HL-60/S4 treated with retinoic acid at 250 ng/mL for 4 days and 3 days (cell line): ENCODE measurements around the gene DPP3.
"Not testable (repeated sequence)": the region's sequence is repeated elsewhere in the genome, so short reads cannot be mapped to it uniquely, and the experiment has no call there.

Experiments used
- in situ Hi-C: fragments of 300-500 bp; cut with MboI; formaldehyde crosslinking; loops from 2 replicates; pipeline ENCODE4 v1.7.0; 2022; ENCODE audit warnings: low sequenced_read_pairs

The DPP3 gene

GRCh38 chr11:66529655-66530054, 49.4 kb downstream of the DPP3 start:
- in situ Hi-C loops, result no loop called here

- in situ Hi-C loops, result no loop called here
Observed at GRCh38 chr11:66530927-66531709, 50.9 kb downstream of the DPP3 start.

DNA sequence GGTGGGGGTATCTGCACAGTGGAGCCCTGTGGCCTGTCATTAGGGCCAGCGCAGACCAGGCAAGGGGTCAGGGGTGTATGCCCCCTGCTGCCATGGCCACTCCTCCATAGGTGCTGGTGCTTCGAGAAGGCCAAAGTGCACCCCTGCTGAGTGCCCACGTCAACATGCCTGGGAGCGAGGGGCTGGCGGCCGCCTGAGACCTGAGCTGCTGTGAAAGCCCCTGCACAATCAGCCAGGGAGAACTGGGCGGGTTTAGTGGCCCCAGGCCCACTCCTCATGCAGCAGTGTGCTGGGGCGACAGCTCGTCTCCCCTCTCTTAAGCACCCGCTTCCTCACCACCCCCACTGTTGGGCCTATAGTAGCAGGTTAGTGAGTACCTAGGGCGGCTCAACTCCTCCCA, 51.6 kb downstream of the DPP3 start:
- in situ Hi-C loops, result no loop called here

DNA sequence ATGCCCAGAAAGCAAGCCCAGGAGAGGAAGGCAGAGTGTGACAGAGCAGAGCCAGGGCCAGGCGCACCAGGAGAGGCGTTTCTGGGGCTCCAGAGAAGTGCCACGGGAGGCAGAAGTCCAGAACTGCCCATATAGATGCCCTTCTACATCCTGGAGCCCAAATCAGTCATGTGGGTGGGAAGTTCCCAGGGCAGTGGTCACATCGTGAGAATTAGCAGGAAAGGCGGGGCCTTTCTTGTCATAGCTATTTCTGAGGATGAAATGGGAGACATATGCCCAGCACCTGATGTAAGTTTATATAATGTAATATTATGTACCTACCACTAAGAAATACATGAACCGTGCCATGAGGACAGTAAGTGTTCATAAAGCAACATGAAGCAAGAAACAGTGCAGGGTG, 52.5 kb downstream of the DPP3 start:
- in situ Hi-C loops, result no loop called here

DNA sequence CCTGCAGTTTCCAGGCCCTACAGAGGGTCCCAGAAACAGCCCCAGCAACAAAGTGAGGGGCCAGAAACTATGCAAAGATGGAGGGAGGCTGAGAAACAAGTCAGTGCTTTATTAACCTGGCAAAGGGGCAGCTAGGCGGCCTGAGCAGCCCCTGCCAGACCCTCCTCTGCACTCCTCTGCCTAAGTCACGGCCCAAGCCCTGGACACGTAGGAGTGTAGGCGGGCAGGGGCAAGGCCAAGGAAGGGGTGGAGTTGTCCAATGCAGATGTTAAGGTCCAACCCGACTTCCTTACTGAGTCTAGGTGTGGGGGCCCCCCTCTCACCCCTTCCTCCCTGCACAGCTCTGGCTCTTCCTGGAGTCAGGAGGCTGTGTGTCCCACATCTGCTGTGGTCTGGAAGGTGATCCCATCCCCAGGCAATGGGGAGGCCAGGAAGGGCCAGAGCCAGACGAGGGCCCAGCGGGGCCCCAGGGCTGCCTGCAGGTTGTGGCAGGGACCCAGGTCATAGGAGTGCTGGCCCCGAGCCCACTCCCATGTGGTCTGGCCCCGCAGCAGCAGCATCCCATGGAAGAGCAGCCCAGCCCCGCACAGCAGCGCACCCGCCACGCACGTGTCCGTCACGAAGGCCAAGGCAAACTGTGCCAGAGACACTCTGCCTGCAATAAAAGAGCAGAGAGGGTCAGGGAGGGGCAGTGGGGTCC, 59.1 kb downstream of the DPP3 start:
- in situ Hi-C loops, result no loop called here

DNA sequence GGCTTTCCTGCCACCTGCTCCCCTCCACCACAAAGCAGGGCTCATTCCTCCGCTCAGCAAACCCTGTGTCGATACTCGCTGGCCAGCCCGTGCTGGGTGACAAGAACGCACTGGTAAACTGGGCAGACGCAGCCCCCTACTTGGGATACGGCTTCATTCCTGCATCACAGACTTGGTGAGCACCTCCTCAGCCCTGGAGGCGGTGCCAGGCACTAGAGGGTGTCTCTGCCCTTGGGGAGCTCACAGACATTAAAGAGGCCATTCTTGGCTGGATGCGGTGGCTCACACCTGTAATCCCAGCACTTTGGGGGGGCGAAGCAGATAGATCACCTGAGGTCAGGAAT, 59.6 kb downstream of the DPP3 start:
- in situ Hi-C loops, result no loop called here

GRCh38 chr11:66540598-66540997, 60.4 kb downstream of the DPP3 start:
- in situ Hi-C loops, result not testable (repeated sequence)

GRCh38 chr11:66541892-66542291, 61.7 kb downstream of the DPP3 start:
- in situ Hi-C loops, result no loop called here

DNA sequence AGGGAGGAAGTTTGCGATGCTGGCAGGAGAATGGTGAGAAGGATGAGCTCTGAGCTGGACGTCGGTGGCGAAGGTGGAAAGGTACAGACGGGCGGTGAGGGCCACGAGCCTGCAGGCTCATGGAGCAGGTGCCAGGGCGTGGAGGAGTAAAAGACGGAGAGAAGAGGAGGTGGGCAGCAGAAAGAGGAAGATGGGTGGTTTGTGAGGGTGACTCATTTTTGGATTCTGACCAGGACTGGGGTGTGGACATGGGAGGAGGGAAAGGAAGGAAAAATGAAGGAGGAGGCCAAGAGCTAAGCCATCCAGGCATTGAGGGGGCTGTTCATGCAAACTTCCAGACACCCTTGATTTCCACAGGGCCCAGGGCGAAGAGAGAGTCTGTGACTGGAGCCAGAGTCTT, 62.1 kb downstream of the DPP3 start:
- in situ Hi-C loops, result no loop called here

- in situ Hi-C loops, result no loop called here
Observed at GRCh38 chr11:66543263-66544107, 63.3 kb downstream of the DPP3 start.

GRCh38 chr11:66544952-66545351, 64.7 kb downstream of the DPP3 start:
- in situ Hi-C loops, result not testable (repeated sequence)

GRCh38 chr11:66545701-66546367, 65.6 kb downstream of the DPP3 start, which contains the start of gene ZDHHC24:
ZDHHC24 (minus strand) TSS chr11:66546048; CDS start chr11:66546003, 45 bp downstream.
- in situ Hi-C loops, result no loop called here

DNA sequence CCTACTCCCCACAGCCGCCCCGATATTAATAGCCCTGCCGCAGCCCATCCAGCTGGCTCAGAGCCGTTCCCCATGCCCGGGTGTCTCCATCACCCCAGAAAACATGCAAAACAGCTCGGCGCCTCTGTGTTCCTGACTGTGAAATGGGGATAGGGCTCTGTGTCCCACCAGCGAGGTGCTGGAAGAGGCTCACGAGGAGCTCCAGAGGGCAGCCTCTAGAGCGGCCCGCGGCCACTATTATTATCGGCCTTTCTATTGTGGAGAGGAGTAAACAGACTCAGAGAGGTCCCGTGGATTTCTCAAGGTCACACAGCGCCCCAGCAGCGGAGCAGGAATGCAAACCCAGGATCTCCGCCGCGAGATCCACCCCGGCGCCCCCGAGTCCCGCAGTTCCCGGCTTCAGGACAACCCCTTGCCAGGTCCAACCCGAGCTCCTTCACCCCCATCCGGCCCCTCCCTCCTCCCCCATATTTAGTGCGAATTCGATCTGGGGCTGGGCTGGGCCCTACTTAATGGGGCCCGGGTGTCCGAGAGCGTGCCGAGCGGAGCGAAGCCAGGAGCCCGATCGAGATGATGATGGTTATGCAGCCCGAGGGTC, 66.2 kb downstream of the DPP3 start, which contains the start of gene ACTN3:
ACTN3 (plus strand) TSS at position 536 of the 598 bp plus-strand sequence; CDS start at position 571, 35 bp downstream.
- in situ Hi-C loops, result no loop called here

DNA sequence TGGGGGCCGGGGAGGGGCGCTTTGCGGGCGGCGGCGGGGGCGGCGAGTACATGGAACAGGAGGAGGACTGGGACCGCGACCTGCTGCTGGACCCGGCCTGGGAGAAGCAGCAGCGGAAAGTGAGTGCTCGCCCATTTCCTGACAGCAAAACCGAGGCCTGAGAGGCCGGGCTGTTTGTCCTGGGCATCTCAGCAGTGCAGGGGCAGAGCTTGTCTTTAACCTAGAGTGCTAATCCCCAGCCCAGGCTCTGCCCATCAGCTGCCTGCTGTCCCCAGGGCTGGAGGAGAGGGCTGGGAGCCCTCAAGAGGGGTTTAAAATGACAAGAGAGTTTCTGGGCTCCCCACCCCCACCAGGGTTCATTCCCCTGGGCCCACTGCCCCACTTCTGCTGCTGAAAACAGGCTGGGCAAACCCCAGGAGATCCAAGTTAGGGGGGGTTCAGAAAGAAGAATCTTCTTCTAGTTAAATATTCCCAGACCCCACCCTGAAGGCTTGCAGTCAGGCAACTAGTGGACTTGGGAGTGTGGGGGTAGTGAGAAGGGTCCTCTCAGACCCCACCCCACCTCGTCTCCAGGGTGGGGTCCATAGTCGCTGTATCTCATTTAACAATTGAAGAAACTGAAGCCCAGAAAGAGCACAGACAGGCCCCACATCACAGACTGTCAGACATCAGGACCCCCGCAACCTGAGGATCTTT, 66.9 kb downstream of the DPP3 start:
- in situ Hi-C loops, result no loop called here

DNA sequence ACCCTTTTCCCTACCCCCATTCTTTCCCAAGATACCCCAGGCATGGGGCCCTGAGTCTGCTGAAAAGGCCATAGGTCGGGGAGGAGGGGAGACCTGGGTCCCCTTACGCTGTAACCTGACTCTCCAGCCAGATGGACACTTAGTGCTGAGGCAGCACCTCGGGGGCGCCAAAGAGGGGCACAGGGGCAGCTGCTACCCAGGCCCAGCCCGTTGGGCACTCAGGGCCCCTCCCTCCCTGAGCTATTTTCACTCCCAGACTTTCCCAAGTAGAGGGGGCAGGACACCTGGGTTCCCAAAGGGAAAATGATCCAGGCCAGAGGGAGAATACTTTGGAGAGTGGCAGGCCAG, 67.4 kb downstream of the DPP3 start:
- in situ Hi-C loops, result no loop called here

DNA sequence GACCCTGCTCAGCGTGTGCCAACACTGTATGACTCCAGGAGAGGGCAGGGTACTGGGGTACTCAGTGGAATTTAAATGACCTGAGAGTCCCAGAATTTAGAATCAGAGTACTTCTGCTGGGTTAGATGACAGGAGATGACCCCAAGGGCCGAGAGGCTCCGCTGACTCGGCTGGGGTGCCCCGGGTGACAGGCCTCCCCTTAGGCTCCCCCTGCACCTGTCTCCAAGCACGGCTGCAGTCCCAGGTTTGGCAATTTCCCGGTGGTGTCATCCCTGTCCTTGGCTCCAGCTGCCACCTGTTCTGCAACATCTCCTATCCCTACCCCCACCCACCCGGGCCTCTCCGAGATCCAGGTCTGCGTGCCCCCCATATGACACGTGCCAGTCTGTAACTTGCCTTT, 67.8 kb downstream of the DPP3 start:
- in situ Hi-C loops, result no loop called here

GRCh38 chr11:66548774-66549630, 68.8 kb downstream of the DPP3 start:
- in situ Hi-C loops, result no loop called here

DNA sequence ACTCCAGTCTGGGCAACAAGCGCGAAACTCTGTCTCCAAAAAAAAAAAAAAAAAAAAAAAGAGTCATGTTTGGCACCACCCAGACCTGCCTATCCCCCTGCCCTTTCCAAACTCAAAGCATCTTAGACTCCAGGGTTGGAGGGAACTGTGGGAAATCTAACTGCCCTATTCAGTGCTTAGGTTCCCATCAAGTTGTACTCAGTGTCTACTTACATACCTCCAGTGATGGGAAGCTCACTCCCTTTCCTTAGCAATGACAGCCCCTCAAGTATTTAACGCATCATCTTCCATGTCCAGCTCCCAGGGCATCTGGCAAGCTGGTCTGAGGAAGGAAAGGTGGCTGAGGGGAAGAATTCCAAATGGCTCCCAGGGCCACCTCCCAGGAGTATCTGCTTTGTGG, 69.5 kb downstream of the DPP3 start:
- in situ Hi-C loops, result no loop called here

- in situ Hi-C loops, result no loop called here
Observed at GRCh38 chr11:66550887-66551286, 70.7 kb downstream of the DPP3 start.
